ENCODE data around the gene CRYBG1. TPM values are rescaled to one million over a fixed set of nuclear protein-coding genes. Genes with fewer than 3 reads are reported as not detected.

The CRYBG1 gene
- polyA plus RNA-seq, 2 of the 4 experiments (the other 2 are of a cell fraction): 0.31 to 0.37 TPM

DNA sequence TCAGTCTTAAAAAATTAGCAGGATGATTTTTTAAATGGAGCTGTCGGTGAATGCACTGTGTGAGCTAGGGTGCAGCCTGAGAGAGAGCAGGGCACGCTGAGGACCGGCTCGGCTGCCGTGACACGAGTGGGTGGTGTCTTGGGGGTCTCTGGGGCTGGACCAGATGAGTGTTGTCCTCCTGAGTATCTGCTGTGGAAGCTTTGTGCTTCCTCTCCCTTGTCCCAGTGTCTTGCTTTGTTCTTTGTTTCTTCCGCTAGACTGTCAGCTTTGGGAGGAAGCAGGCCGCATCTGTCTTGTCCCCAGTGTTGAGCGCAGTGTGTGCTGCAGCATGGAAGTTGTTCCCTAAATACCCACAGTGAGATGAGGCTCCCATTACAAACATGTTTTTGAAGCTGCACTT, 179.4 kb downstream of the CRYBG1 start:
- DNase-seq (ENCODE audit: low read depth in 1 of 2, low spot score in 1 of 2) (no peak), FAIRE-seq (no peak), ATAC-seq (no peak)
- 87% methylated on average over 9 of the region's 9 CpGs for WGBS (ENCODE audit: missing lambda C conversion rate)
- Histone ChIP-seq H3K4me1 (peaks cover 13% of the 10 kb centered on the region; the same call in 2 of the 3 replicates), H3K4me2 (no peak overlapping the region), H3K9me3 (no peaks in the 10 kb centered on the region), H3K4me3 (no peak overlapping the region), H3K27ac (0 out of 6 replicates have a peak overlapping the region, but pooled peaks of 1 of the 2 experiments have one; percentile 26)
- ChIA-PET POLR2A (no interaction called here), CTCF (interaction anchor here (2.0 kb wide), 1 partner anchor 27 kb away, joined by 6 read pairs; no protein-coding TSS in a partner anchor)
- no peak for TF ChIP-seq JUN (IDR thresholded peaks at IDR 0.05)

DNA sequence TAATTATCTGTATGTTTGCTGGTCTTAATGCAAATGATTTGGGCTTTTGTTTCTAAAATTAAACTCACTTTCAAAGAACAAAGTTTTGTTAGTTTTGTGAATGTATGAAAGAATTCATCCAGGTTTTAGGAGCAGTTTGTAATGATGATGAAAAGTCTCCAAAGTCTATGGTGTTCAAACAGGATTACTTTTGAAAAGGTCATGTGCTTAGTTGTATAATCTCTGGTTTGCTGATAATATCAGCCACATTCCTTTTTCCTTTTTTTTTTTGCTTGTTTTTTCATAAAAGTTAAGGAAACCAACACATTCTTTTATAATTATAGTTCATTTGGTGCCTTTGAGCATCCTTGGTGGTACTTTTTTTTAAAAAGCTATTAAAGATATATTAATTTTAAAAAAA, 179.9 kb downstream of the CRYBG1 start:
- H3K4me1 ChIP-seq: peaks cover 13% of the 10 kb centered on the region; the same call in 2 of the 3 replicates
- no peaks in the 10 kb centered on the region for H3K9me3 ChIP-seq
- ATAC-seq (no peak), DNase-seq (ENCODE audit: low read depth in 1 of 2, low spot score in 1 of 2) (no peak), FAIRE-seq (no peak)
- H3K4me3 ChIP-seq: no peak overlapping the region
- ChIA-PET CTCF (interaction anchor here (2.0 kb wide), 1 partner anchor 26 kb away, joined by 6 read pairs; no protein-coding TSS in a partner anchor), POLR2A (no interaction called here)
- TF ChIP-seq FOXS1 (CRISPR knock-in tag; IDR thresholded peaks at IDR 0.05) (no peak), BHLHE40 (IDR thresholded peaks at IDR 0.05; ENCODE audit: low read depth, low read length) (no peak), CHD4 (IDR thresholded peaks at IDR 0.05; ENCODE audit: borderline replicate concordance) (no peak), EHF (CRISPR knock-in tag; IDR thresholded peaks at IDR 0.05) (no peak), ESRRA (IDR thresholded peaks at IDR 0.05; ENCODE audit: borderline replicate concordance, low read length) (no peak), FOSB (CRISPR knock-in tag; IDR thresholded peaks at IDR 0.05) (no peak), CBX8 (IDR thresholded peaks at IDR 0.05) (no peak), CEBPB (IDR thresholded peaks at IDR 0.05) (no peak), CHD2 (IDR thresholded peaks at IDR 0.05; ENCODE audit: low read length, partially characterized antibody) (no peak), NFE2L2 (conservative IDR thresholded peaks at IDR 0.05; ENCODE audit: low read length) (no peak)
- TF ChIP-seq, protein P1, sequence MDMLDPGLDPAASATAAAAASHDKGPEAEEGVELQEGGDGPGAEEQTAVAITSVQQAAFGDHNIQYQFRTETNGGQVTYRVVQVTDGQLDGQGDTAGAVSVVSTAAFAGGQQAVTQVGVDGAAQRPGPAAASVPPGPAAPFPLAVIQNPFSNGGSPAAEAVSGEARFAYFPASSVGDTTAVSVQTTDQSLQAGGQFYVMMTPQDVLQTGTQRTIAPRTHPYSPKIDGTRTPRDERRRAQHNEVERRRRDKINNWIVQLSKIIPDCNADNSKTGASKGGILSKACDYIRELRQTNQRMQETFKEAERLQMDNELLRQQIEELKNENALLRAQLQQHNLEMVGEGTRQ (IDR thresholded peaks at IDR 0.05): no peak
- TF ChIP-seq, protein P2, sequence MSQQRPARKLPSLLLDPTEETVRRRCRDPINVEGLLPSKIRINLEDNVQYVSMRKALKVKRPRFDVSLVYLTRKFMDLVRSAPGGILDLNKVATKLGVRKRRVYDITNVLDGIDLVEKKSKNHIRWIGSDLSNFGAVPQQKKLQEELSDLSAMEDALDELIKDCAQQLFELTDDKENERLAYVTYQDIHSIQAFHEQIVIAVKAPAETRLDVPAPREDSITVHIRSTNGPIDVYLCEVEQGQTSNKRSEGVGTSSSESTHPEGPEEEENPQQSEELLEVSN (IDR thresholded peaks at IDR 0.05; ENCODE audit: borderline replicate concordance, low read depth): no peak
- TF ChIP-seq, protein P3, sequence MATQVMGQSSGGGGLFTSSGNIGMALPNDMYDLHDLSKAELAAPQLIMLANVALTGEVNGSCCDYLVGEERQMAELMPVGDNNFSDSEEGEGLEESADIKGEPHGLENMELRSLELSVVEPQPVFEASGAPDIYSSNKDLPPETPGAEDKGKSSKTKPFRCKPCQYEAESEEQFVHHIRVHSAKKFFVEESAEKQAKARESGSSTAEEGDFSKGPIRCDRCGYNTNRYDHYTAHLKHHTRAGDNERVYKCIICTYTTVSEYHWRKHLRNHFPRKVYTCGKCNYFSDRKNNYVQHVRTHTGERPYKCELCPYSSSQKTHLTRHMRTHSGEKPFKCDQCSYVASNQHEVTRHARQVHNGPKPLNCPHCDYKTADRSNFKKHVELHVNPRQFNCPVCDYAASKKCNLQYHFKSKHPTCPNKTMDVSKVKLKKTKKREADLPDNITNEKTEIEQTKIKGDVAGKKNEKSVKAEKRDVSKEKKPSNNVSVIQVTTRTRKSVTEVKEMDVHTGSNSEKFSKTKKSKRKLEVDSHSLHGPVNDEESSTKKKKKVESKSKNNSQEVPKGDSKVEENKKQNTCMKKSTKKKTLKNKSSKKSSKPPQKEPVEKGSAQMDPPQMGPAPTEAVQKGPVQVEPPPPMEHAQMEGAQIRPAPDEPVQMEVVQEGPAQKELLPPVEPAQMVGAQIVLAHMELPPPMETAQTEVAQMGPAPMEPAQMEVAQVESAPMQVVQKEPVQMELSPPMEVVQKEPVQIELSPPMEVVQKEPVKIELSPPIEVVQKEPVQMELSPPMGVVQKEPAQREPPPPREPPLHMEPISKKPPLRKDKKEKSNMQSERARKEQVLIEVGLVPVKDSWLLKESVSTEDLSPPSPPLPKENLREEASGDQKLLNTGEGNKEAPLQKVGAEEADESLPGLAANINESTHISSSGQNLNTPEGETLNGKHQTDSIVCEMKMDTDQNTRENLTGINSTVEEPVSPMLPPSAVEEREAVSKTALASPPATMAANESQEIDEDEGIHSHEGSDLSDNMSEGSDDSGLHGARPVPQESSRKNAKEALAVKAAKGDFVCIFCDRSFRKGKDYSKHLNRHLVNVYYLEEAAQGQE (IDR thresholded peaks at IDR 0.05): no peak
- H3K4me2 ChIP-seq: 0 out of 3 replicates have a peak overlapping the region, but pooled peaks have one; percentile 32
- H3K27ac ChIP-seq: no peak overlapping the region

DNA sequence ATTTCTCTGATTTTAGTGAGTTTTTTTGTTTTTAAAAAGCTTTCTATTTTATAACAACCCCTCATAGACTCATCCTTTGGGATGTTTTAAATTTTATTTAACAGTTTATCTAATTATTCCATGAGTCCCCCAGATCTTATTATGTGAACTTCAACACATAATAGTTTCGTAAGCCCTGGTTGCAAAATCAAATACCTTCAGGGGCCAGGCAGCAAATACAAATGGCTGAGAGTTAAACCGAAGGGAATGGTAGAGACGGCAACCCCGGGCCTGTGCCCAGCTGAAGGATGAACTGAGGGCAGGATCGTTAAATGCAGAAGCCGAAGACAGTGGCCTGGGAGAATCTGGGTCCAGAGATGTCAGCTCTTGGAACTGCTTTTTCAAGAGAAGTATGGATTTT, 180.4 kb downstream of the CRYBG1 start:
- Histone ChIP-seq H3K4me2 (peak overlapping the region; percentile 32; the same call in 1 of the 3 replicates), H3K9me3 (no peaks in the 10 kb centered on the region), H3K4me1 (peaks cover 13% of the 10 kb centered on the region; the same call in 2 of the 3 replicates), H3K27ac (0 out of 6 replicates have a peak overlapping the region, but pooled peaks of 1 of the 2 experiments have one; percentile 38), H3K4me3 (no peak overlapping the region)
- FAIRE-seq (no peak), DNase-seq (ENCODE audit: low read depth in 1 of 2, low spot score in 1 of 2) (no peak), ATAC-seq (no peak)
- WGBS (ENCODE audit: missing lambda C conversion rate): 68% methylated on average over 6 of the region's 6 CpGs
- peak; percentile 43 to 45; a peak in 3 of 4 replicates for TF ChIP-seq CEBPB (IDR thresholded peaks at IDR 0.05)
- TF ChIP-seq TFCP2L1 (CRISPR knock-in tag; IDR thresholded peaks at IDR 0.05): no peak
- ChIA-PET POLR2A (no interaction called here), CTCF (interaction anchor here (2.0 kb wide), 1 partner anchor 26 kb away, joined by 6 read pairs; no protein-coding TSS in a partner anchor)

All from A549 (cell line).